ENCODE measurements around the gene ADAMTS8.

The ADAMTS8 gene

DNA sequence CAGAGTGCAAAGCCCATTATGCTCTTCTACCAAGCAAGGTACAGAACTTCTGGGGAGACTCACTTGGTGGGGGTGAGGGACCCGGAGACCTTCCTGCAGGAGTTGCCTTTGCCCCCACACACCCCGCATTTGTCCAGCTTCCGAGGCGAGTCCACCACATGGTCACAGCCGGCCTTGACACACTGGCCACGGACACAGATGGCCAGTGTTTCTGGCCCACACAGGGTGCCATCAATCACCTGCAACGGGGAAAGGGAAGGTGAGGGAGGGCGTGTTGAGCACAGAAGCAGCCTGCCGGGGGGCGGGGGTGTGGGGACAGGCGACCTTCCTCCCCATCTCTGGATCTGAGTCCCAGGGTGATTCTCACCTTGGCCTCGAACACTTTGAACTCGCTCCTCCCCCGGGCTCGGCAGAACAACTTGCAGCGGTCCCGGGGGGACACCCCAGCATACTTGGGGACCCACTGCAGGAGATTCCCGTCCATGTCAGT is 20.0 kb downstream of the ADAMTS8 start:
- TF ChIP-seq, protein P1, sequence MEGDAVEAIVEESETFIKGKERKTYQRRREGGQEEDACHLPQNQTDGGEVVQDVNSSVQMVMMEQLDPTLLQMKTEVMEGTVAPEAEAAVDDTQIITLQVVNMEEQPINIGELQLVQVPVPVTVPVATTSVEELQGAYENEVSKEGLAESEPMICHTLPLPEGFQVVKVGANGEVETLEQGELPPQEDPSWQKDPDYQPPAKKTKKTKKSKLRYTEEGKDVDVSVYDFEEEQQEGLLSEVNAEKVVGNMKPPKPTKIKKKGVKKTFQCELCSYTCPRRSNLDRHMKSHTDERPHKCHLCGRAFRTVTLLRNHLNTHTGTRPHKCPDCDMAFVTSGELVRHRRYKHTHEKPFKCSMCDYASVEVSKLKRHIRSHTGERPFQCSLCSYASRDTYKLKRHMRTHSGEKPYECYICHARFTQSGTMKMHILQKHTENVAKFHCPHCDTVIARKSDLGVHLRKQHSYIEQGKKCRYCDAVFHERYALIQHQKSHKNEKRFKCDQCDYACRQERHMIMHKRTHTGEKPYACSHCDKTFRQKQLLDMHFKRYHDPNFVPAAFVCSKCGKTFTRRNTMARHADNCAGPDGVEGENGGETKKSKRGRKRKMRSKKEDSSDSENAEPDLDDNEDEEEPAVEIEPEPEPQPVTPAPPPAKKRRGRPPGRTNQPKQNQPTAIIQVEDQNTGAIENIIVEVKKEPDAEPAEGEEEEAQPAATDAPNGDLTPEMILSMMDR (IDR thresholded peaks at IDR 0.05; ENCODE audit: low read depth, low read length) = no peak
- no peak overlapping the region for H3K4me3 ChIP-seq (replicated peaks in 1 of 2; ENCODE audit: low read depth in 2 of 2, low read length in 2 of 2)
- DNase-seq (ENCODE audit: low read depth in 2 of 2) = no peak

DNA sequence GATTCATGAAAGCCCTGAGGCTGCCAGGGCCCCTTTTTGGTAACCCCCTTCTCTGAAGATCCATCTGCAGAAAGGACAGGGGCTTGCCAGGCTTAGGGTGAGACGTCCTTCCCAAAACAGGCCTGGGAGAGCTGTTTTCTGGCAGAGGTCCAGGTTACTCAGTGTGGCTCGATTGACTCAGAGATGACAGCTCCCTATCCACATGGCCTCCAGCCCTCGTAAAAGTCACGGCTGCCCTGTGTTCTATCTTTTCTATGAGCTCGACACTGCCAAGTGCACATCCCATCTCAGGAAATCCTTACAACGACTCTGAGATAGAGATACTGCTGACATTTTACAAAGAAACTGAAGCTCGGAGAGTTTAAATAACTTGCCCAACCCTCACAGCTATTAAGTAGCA is 20.4 kb downstream of the ADAMTS8 start:
- DNase-seq (ENCODE audit: low read depth in 2 of 2) = peak; percentile 56 to 92
- no peak overlapping the region for H3K4me3 ChIP-seq (replicated peaks in 1 of 2; ENCODE audit: low read depth in 2 of 2, low read length in 2 of 2)
- TF ChIP-seq, protein P1 (IDR thresholded peaks at IDR 0.05; ENCODE audit: low read depth, low read length) = no peak

DNA sequence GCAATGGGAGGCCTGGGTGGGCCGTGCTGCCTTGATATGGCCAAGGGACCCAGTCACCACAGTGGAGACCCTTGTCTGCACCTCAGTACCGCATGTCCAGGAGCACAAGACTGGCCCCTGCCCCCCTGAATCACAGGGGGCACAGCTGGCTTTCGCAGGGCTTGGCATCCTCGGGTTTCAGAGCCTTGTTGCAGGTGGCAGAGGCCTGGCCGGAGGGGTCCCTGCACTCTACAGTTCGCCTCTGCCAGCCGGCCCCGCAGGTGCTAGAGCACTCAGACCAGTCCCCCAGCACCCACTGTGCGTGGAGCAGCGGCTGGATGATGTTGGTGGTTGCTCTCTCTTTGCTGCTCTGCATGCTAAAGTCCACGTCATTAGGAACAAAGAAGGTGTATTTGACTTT is 23.0 kb downstream of the ADAMTS8 start:
- TF ChIP-seq, protein P1 (IDR thresholded peaks at IDR 0.05; ENCODE audit: low read depth, low read length) = no peak

DNA sequence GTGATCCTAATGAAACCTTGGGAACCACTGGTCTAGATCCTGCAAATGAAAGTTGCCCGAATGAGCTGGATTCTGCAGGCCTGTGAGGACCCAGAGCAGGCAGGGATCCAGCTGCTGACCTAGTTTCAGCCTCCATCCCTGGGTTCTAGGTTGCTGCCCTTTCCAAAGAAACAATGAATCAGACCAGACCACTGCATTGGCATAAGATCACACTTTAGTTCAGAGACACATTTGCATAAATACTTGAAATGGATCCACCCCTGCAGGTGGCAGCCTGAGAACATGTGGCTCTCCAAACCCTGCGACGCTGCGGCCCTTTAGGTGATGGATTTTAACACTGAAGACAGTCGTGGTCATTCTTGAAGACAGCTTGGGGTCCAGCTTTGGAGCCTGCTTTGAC is 23.7 kb downstream of the ADAMTS8 start:
- H3K4me3 ChIP-seq (replicated peaks in 1 of 2; ENCODE audit: low read depth in 2 of 2, low read length in 2 of 2) = no peak overlapping the region
- TF ChIP-seq, protein P1 (IDR thresholded peaks at IDR 0.05; ENCODE audit: low read depth, low read length) = no peak
- no peak for DNase-seq (ENCODE audit: low read depth in 2 of 2)

More for the DNA sequence above, 23.0 kb downstream of the ADAMTS8 start:
- H3K4me3 ChIP-seq (replicated peaks in 1 of 2; ENCODE audit: low read depth in 2 of 2, low read length in 2 of 2) = no peak overlapping the region
- no peak for DNase-seq (ENCODE audit: low read depth in 2 of 2)

DNA sequence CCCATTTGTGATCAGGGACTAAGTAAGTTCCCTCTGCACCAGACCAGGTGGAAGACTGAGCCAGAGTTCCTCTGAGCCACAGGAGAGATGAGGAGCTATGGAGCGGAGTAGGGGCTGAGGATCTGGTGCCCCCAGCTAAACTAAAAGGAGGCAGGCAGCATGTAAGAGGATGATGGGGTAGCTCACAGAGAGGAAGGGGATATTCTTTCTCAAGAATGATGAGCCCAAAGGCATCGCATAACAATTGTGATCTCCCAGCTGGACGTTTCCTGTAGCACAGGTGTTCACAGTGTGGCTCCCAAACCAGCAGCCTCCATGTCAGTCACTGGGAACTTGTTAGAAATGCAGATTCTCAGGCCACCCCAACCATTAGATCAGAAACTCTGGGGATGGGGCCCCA is 24.4 kb downstream of the ADAMTS8 start:
- TF ChIP-seq, protein P1 (IDR thresholded peaks at IDR 0.05; ENCODE audit: low read depth, low read length) = no peak
- DNase-seq (ENCODE audit: low read depth in 2 of 2) = no peak
- H3K4me3 ChIP-seq (replicated peaks in 1 of 2; ENCODE audit: low read depth in 2 of 2, low read length in 2 of 2) = no peak overlapping the region

DNA sequence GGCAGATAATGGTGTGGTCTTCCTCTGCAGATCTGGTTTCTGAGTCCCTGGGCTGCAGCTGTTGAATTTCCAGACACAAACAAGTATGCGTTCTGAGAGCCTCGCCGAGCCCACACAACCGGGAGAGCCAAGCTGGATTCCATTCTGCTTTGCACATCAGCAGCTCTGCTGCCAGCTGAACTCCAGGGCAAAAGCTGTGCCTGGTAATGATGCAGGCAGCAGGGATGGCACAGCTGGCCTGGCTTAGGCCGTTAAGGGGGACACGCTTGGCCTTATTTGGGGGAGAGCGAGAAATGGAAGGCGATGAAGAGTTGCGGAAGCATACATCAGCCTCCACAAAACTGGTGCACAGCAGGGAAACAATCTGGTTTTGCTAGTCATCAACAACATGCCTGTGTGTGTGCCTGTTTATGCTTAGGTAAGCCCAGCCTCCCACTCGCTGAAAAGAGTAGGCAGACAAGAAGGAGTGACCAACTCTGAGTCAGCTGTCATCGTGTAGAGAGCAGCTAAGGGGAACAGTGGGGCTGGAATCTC is 25.1 kb downstream of the ADAMTS8 start:
- TF ChIP-seq, protein P1 (IDR thresholded peaks at IDR 0.05; ENCODE audit: low read depth, low read length) = no peak
- H3K4me3 ChIP-seq (replicated peaks in 1 of 2; ENCODE audit: low read depth in 2 of 2, low read length in 2 of 2) = peak overlapping the region in 1 of 2 donors; percentile 22
- peak; percentile 84 to 92 for DNase-seq (ENCODE audit: low read depth in 2 of 2)

DNA sequence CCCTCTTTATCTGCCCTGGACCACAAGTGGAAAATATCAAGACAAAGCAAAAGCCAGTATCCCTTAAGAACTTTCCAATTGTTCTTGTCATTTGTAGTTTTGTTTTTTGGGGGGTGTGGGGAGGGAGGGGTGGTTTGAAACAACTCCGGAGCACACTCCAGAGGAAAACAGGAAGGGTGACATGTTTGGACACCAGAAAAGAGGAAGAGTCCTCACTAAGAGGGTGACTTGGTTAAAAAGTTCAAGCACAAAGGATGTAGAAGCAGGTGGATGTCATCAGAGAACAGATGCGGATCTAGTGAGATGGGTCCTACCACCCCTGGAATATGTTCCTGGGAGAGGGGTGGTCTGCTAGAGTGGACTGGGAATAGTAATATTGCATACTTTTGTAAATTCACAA is 25.8 kb downstream of the ADAMTS8 start:
- DNase-seq (ENCODE audit: low read depth in 2 of 2) = no peak
- TF ChIP-seq, protein P1 (IDR thresholded peaks at IDR 0.05; ENCODE audit: low read depth, low read length) = no peak
- no peak overlapping the region for H3K4me3 ChIP-seq (replicated peaks in 1 of 2; ENCODE audit: low read depth in 2 of 2, low read length in 2 of 2)

Measured in cardiac fibroblast (primary cell).